ENCODE measurements around the gene FBXO17. TPM values are rescaled to one million over a fixed set of nuclear protein-coding genes. Genes with fewer than 3 reads are reported as not detected.

Gene FBXO17
- polyA plus RNA-seq, 2 of the 4 experiments (the other 2 are of a cell fraction): 68.1 to 112 TPM

GRCh38 chr19:39021063-39021462 is 45.5 kb upstream of the FBXO17 start:
- no peak overlapping the region for H3K27ac ChIP-seq
- POLR2A ChIA-PET: no interaction called here
- TF ChIP-seq USF2 (IDR thresholded peaks at IDR 0.05) (no peak), REST (IDR thresholded peaks at IDR 0.05) (no peak), SMC3 (IDR thresholded peaks at IDR 0.05) (no peak), NPAS2 (CRISPR knock-in tag; IDR thresholded peaks at IDR 0.05; ENCODE audit: borderline replicate concordance) (no peak), NR3C1 (IDR thresholded peaks at IDR 0.05) (no peak)
- CTCF ChIA-PET: interaction anchor here (0.6 to 4.7 kb wide), 9 partner anchors 10 to 59 kb away, joined by 3 to 18 read pairs (median 3); no protein-coding TSS in a partner anchor
- H3K4me2 ChIP-seq: no peak overlapping the region
- FAIRE-seq (no peak), DNase-seq (ENCODE audit: low read depth in 1 of 2, low spot score in 1 of 2) (no peak), ATAC-seq (no peak)
- no peaks in the 10 kb centered on the region for H3K4me1 ChIP-seq
- peaks cover 9% of the 10 kb centered on the region; the same call in 2 of the 3 replicates for H3K9me3 ChIP-seq
- H3K4me3 ChIP-seq: no peak overlapping the region
- WGBS (ENCODE audit: missing lambda C conversion rate): 62% methylated on average over 4 of the region's 4 CpGs

- Histone ChIP-seq H3K27ac (no peak overlapping the region), H3K9me3 (peaks cover 8% of the 10 kb centered on the region; the same call in 2 of the 3 replicates), H3K4me3 (no peak overlapping the region), H3K4me2 (no peak overlapping the region), H3K4me1 (no peaks in the 10 kb centered on the region)
- no peak for TF ChIP-seq RARB (CRISPR knock-in tag; IDR thresholded peaks at IDR 0.05)
- TF ChIP-seq BHLHE40 (IDR thresholded peaks at IDR 0.05; ENCODE audit: low read depth, low read length): no peak
- no peak for TF ChIP-seq FOSL2 (IDR thresholded peaks at IDR 0.05)
- TF ChIP-seq FOSL2 (CRISPR knock-in tag; IDR thresholded peaks at IDR 0.05): no peak
- no peak for TF ChIP-seq NFE2L2 (conservative IDR thresholded peaks at IDR 0.05; ENCODE audit: low read length)
- no peak for TF ChIP-seq MAX (IDR thresholded peaks at IDR 0.05)
- no peak for TF ChIP-seq MAZ (IDR thresholded peaks at IDR 0.05; ENCODE audit: borderline replicate concordance, low read depth, low read length)
- DNase-seq (ENCODE audit: low read depth in 1 of 2, low spot score in 1 of 2): no peak
- ATAC-seq: no peak
- CTCF ChIA-PET: interaction anchor here (0.6 to 2.7 kb wide), 9 partner anchors 10 to 1087 kb away, joined by 3 to 12 read pairs (median 5); partner anchors contain the start of gene FBXO17
- POLR2A ChIA-PET: no interaction called here
- no peak for FAIRE-seq
- 75% methylated on average over 4 of the region's 4 CpGs for WGBS (ENCODE audit: missing lambda C conversion rate)
Measured at GRCh38 chr19:39017646-39018045, 42.1 kb upstream of the FBXO17 start.

- H3K4me1 ChIP-seq: no peaks in the 10 kb centered on the region
- CTCF ChIA-PET: interaction anchor here (0.6 to 2.7 kb wide), 8 partner anchors 9 to 260 kb away, joined by 3 to 12 read pairs (median 6); partner anchors contain the start of gene FBXO17
- H3K9me3 ChIP-seq: peaks cover 8% of the 10 kb centered on the region; the same call in 2 of the 3 replicates
- H3K4me3 ChIP-seq: no peak overlapping the region
- 86% methylated on average over 6 of the region's 6 CpGs for WGBS (ENCODE audit: missing lambda C conversion rate)
- POLR2A ChIA-PET: no interaction called here
- TF ChIP-seq HOXA7 (CRISPR knock-in tag; IDR thresholded peaks at IDR 0.05) (no peak), POLR2AphosphoS2 (conservative IDR thresholded peaks at IDR 0.05; ENCODE audit: low read length) (no peak), EHF (CRISPR knock-in tag; IDR thresholded peaks at IDR 0.05) (no peak), JUN (IDR thresholded peaks at IDR 0.05) (no peak), HEYL (CRISPR knock-in tag; IDR thresholded peaks at IDR 0.05) (no peak), RCOR1 (IDR thresholded peaks at IDR 0.05; ENCODE audit: low read depth, low read length) (no peak), TP53 (CRISPR knock-in tag; IDR thresholded peaks at IDR 0.05) (no peak), POLR2A (IDR thresholded peaks at IDR 0.05; ENCODE audit: low read length) (no peak), GATA3 (IDR thresholded peaks at IDR 0.05; ENCODE audit: borderline replicate concordance) (no peak), ZFP36 (IDR thresholded peaks at IDR 0.05; ENCODE audit: borderline replicate concordance, partially characterized antibody) (no peak), CHD2 (IDR thresholded peaks at IDR 0.05; ENCODE audit: low read length, partially characterized antibody) (no peak), CHD4 (IDR thresholded peaks at IDR 0.05; ENCODE audit: borderline replicate concordance) (no peak), FOSL2 (IDR thresholded peaks at IDR 0.05) (no peak), FOSL2 (CRISPR knock-in tag; IDR thresholded peaks at IDR 0.05) (no peak), NPAS2 (CRISPR knock-in tag; IDR thresholded peaks at IDR 0.05; ENCODE audit: borderline replicate concordance) (no peak), MAX (IDR thresholded peaks at IDR 0.05) (no peak), FOSB (CRISPR knock-in tag; IDR thresholded peaks at IDR 0.05) (no peak), HDAC2 (IDR thresholded peaks at IDR 0.05) (no peak), FOXS1 (CRISPR knock-in tag; IDR thresholded peaks at IDR 0.05) (no peak), EP300 (IDR thresholded peaks at IDR 0.05) (no peak)
- FAIRE-seq: no peak
- H3K4me2 ChIP-seq: no peak overlapping the region
- no peak; a peak in 1 of 6 replicates for ATAC-seq
- H3K27ac ChIP-seq: no peak overlapping the region
- no peak for DNase-seq (ENCODE audit: low read depth in 1 of 2, low spot score in 1 of 2)
Measured at GRCh38 chr19:39017026-39017425, 41.5 kb upstream of the FBXO17 start.
